GM23338 (cell line): ENCODE results near the gene PIK3R4. TPM values are rescaled to one million over a fixed set of nuclear protein-coding genes. Genes with fewer than 3 reads are reported as not detected.

Experiments used
- ATAC-seq: fragments of 200-7000 bp; cut with Tn5 transposase; 3 replicates; pipeline ENCODE4 v1.9.1; 2020
- DNase-seq: peaks from one replicate; pipeline ENCODE4 v3.0.0-alpha.2; 2015; ENCODE audit warnings: low spot score
- H2AFZ ChIP-seq: fragments of 200-600 bp; sonication (generic); 2 replicates; pipeline ENCODE4 v1.8.0; 2016; ENCODE audit warnings: antibody characterized with exemption, mild to moderate bottlenecking, moderate library complexity
- H3F3A ChIP-seq: fragments of 200-600 bp; sonication (generic); replicated peaks from 2 replicates; pipeline ENCODE4 v1.8.0; 2017; ENCODE audit warnings: antibody characterized with exemption, mixed run types, low read depth
- H3K27ac ChIP-seq: fragments of 200-600 bp; sonication (generic); 2 replicates; pipeline ENCODE4 v1.6.1; 2016; ENCODE audit warnings: low read depth
- H3K27me3 ChIP-seq: fragments of 200-600 bp; sonication (generic); 2 replicates; pipeline ENCODE4 v1.8.0; 2016; ENCODE audit warnings: mild to moderate bottlenecking, mixed run types, moderate library complexity; ENCODE audit not compliant: insufficient read depth
- H3K36me3 ChIP-seq: fragments of 200-600 bp; sonication (generic); 2 replicates; pipeline ENCODE4 v1.8.0; 2016; ENCODE audit warnings: mild to moderate bottlenecking; ENCODE audit not compliant: insufficient read depth
- H3K4me1 ChIP-seq: fragments of 200-600 bp; sonication (generic); 2 replicates; pipeline ENCODE4 v1.8.0; 2016; ENCODE audit warnings: mild to moderate bottlenecking, moderate library complexity; ENCODE audit not compliant: insufficient read depth
- H3K4me2 ChIP-seq: fragments of 200-600 bp; sonication (generic); 2 replicates; pipeline ENCODE4 v1.7.1; 2017; ENCODE audit warnings: mixed run types
- H3K4me3 ChIP-seq: fragments of 200-600 bp; sonication (generic); 2 replicates; pipeline ENCODE4 v1.6.1; 2016; ENCODE audit warnings: mixed run types
- H3K79me2 ChIP-seq: fragments of 200-600 bp; sonication (generic); replicated peaks from 2 replicates; pipeline ENCODE4 v1.8.0; 2017; ENCODE audit warnings: mild to moderate bottlenecking; ENCODE audit not compliant: insufficient read depth
- H3K9me2 ChIP-seq: fragments of 200-600 bp; sonication (generic); 2 replicates; pipeline ENCODE4 v1.8.0; 2017; ENCODE audit not compliant: insufficient read depth
- H4K20me1 ChIP-seq: fragments of 200-600 bp; sonication (generic); replicated peaks from 2 replicates; pipeline ENCODE4 v1.8.0; 2017; ENCODE audit warnings: mild to moderate bottlenecking; ENCODE audit not compliant: insufficient read depth
- H3K27ac Mint-ChIP-seq: 2 replicates; pipeline ENCODE4 v1.8.0; 2020; ENCODE audit warnings: inconsistent platforms, mild to moderate bottlenecking, moderate library complexity, mixed read lengths
- H3K27me3 Mint-ChIP-seq: 3 replicates; pipeline ENCODE4 v1.8.0; 2022; ENCODE audit warnings: low read depth, mild to moderate bottlenecking, moderate library complexity, mixed read lengths, inconsistent platforms; ENCODE audit not compliant: insufficient read depth, poor library complexity
- H3K36me3 Mint-ChIP-seq: 3 replicates; pipeline ENCODE4 v1.8.0; 2021; ENCODE audit warnings: low read depth, mild to moderate bottlenecking, inconsistent platforms, moderate library complexity, mixed read lengths
- H3K4me1 Mint-ChIP-seq: 3 replicates; pipeline ENCODE4 v1.8.0; 2020; ENCODE audit warnings: mild to moderate bottlenecking, inconsistent platforms, mixed read lengths
- H3K4me3 Mint-ChIP-seq: 3 replicates; pipeline ENCODE4 v1.8.0; 2021; ENCODE audit warnings: moderate library complexity, mild to moderate bottlenecking, inconsistent platforms, mixed read lengths
- H3K9me3 Mint-ChIP-seq: 3 replicates; pipeline ENCODE4 v1.8.0; 2020; ENCODE audit warnings: moderate library complexity, mild to moderate bottlenecking, inconsistent platforms, mixed read lengths
- CREB1 ChIP-seq: fragments of 250-450 bp; sonication (Bioruptor Pico); IDR thresholded peaks from 2 replicates; pipeline ENCODE4 v1.5.0; 2020; ENCODE audit warnings: low read depth, mild to moderate bottlenecking, moderate library complexity
- EZH2 ChIP-seq: fragments of 200-600 bp; sonication (generic); IDR thresholded peaks from one replicate; pipeline ENCODE4 v1.8.0; 2017; ENCODE audit warnings: antibody characterized with exemption, mild to moderate bottlenecking, low read depth; ENCODE audit not compliant: unreplicated experiment
- EZH2phosphoT487 ChIP-seq: fragments of 200-600 bp; sonication (generic); IDR thresholded peaks from one replicate; pipeline ENCODE4 v1.8.1; 2018; ENCODE audit warnings: antibody characterized with exemption; ENCODE audit not compliant: unreplicated experiment
- NANOG ChIP-seq: IDR thresholded peaks from 2 replicates; pipeline ENCODE4 v1.6.1; 2016; ENCODE audit warnings: antibody characterized with exemption, borderline replicate concordance
- POLR2AphosphoS5 ChIP-seq: IDR thresholded peaks from 2 replicates; pipeline ENCODE4 v1.6.1; 2016; ENCODE audit warnings: antibody characterized with exemption, low read depth
- STAT1 ChIP-seq: IDR thresholded peaks from one replicate; pipeline ENCODE4 v1.6.1; 2016; ENCODE audit warnings: antibody characterized with exemption; ENCODE audit not compliant: unreplicated experiment
- ZNF114 ChIP-seq: fragments of 250-450 bp; sonication (Bioruptor Pico); IDR thresholded peaks from 2 replicates; pipeline ENCODE4 v1.5.0; 2020; ENCODE audit warnings: mild to moderate bottlenecking, moderate library complexity
- polyA plus RNA-seq: library from polyadenylated mRNA; unstranded; fragments of >200 nt; fragmentation: Nextera tagmentation; extraction: Ambion mirVana; gene quantifications from 2 replicates; pipeline ENCODE4 v1.2.1, GENCODE V29; 2016
- total RNA-seq: library from RNA; depleted of rRNA; stranded (reverse); fragments of >200 nt; shearing (Covaris generic); gene quantifications from 2 replicates; pipeline ENCODE4 v1.2.3, GENCODE V29; 2014
- TF ChIP-seq, protein P1 (sequence below): fragments of 250-450 bp; sonication (Bioruptor Pico); IDR thresholded peaks from 2 replicates; pipeline ENCODE4 v1.5.0; 2020; ENCODE audit warnings: mild to moderate bottlenecking, moderate library complexity

Gene PIK3R4
- total and polyA plus RNA-seq, 2 experiments from 2014 or later, result 48.8 to 65.1 TPM

DNA sequence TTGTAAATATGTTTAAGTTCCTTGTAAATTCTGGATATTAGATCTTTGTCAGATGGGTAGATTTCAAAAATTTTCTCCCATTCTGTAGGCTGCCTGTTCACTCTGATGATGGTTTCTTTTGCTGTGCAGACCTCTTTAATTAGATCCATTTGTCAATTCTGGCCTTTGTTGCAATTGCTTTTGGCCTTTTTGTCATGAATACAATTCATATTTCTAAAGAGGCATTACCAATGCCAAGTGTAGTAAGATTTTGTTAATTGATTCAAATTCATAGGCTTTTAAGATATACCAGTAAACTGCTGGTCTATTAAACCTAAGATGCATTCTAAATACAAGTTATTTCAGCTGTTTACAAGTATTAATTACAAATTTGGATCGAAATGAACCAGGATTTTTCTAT lies 31.0 kb downstream of the PIK3R4 start:
- Histone ChIP-seq H4K20me1 (no peaks in the 10 kb centered on the region), H2AFZ (no peak overlapping the region), H3K9me2 (no peaks in the 10 kb centered on the region), H3K79me2 (no peaks in the 10 kb centered on the region), H3K4me1 (no peaks in the 10 kb centered on the region), H3K27ac (no peak overlapping the region), H3K36me3 (peaks cover 11% of the 10 kb centered on the region; the same call in 1 of the 2 replicates), H3K27me3 (no peaks in the 10 kb centered on the region), H3F3A (no peaks in the 10 kb centered on the region), H3K4me2 (no peak overlapping the region), H3K4me3 (no peak overlapping the region)
- H3K9me3 Mint-ChIP-seq, result no peaks in the 10 kb centered on the region
- H3K27me3 Mint-ChIP-seq, result no peaks in the 10 kb centered on the region
- H3K36me3 Mint-ChIP-seq, result peaks cover 37% of the 10 kb centered on the region
- H3K4me3 Mint-ChIP-seq, result no peak overlapping the region
- DNase-seq (no peak), ATAC-seq (no peak)
- TF ChIP-seq NANOG, result no peak
- TF ChIP-seq ZNF114, result no peak
- no peak for TF ChIP-seq EZH2phosphoT487
- TF ChIP-seq, protein P1, sequence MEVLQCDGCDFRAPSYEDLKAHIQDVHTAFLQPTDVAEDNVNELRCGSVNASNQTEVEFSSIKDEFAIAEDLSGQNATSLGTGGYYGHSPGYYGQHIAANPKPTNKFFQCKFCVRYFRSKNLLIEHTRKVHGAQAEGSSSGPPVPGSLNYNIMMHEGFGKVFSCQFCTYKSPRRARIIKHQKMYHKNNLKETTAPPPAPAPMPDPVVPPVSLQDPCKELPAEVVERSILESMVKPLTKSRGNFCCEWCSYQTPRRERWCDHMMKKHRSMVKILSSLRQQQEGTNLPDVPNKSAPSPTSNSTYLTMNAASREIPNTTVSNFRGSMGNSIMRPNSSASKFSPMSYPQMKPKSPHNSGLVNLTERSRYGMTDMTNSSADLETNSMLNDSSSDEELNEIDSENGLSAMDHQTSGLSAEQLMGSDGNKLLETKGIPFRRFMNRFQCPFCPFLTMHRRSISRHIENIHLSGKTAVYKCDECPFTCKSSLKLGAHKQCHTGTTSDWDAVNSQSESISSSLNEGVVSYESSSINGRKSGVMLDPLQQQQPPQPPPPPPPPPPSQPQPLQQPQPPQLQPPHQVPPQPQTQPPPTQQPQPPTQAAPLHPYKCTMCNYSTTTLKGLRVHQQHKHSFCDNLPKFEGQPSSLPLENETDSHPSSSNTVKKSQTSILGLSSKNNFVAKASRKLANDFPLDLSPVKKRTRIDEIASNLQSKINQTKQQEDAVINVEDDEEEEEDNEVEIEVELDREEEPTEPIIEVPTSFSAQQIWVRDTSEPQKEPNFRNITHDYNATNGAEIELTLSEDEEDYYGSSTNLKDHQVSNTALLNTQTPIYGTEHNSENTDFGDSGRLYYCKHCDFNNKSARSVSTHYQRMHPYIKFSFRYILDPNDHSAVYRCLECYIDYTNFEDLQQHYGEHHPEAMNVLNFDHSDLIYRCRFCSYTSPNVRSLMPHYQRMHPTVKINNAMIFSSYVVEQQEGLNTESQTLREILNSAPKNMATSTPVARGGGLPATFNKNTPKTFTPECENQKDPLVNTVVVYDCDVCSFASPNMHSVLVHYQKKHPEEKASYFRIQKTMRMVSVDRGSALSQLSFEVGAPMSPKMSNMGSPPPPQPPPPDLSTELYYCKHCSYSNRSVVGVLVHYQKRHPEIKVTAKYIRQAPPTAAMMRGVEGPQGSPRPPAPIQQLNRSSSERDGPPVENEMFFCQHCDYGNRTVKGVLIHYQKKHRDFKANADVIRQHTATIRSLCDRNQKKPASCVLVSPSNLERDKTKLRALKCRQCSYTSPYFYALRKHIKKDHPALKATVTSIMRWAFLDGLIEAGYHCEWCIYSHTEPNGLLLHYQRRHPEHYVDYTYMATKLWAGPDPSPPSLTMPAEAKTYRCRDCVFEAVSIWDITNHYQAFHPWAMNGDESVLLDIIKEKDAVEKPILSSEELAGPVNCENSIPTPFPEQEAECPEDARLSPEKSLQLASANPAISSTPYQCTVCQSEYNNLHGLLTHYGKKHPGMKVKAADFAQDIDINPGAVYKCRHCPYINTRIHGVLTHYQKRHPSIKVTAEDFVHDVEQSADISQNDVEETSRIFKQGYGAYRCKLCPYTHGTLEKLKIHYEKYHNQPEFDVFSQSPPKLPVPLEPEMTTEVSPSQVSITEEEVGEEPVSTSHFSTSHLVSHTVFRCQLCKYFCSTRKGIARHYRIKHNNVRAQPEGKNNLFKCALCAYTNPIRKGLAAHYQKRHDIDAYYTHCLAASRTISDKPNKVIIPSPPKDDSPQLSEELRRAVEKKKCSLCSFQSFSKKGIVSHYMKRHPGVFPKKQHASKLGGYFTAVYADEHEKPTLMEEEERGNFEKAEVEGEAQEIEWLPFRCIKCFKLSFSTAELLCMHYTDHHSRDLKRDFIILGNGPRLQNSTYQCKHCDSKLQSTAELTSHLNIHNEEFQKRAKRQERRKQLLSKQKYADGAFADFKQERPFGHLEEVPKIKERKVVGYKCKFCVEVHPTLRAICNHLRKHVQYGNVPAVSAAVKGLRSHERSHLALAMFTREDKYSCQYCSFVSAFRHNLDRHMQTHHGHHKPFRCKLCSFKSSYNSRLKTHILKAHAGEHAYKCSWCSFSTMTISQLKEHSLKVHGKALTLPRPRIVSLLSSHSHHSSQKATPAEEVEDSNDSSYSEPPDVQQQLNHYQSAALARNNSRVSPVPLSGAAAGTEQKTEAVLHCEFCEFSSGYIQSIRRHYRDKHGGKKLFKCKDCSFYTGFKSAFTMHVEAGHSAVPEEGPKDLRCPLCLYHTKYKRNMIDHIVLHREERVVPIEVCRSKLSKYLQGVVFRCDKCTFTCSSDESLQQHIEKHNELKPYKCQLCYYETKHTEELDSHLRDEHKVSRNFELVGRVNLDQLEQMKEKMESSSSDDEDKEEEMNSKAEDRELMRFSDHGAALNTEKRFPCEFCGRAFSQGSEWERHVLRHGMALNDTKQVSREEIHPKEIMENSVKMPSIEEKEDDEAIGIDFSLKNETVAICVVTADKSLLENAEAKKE (CRISPR knock-in tag), result no peak
- TF ChIP-seq POLR2AphosphoS5, result no peak
- no peak overlapping the region for H3K27ac Mint-ChIP-seq
- no peaks in the 10 kb centered on the region for H3K4me1 Mint-ChIP-seq

DNA sequence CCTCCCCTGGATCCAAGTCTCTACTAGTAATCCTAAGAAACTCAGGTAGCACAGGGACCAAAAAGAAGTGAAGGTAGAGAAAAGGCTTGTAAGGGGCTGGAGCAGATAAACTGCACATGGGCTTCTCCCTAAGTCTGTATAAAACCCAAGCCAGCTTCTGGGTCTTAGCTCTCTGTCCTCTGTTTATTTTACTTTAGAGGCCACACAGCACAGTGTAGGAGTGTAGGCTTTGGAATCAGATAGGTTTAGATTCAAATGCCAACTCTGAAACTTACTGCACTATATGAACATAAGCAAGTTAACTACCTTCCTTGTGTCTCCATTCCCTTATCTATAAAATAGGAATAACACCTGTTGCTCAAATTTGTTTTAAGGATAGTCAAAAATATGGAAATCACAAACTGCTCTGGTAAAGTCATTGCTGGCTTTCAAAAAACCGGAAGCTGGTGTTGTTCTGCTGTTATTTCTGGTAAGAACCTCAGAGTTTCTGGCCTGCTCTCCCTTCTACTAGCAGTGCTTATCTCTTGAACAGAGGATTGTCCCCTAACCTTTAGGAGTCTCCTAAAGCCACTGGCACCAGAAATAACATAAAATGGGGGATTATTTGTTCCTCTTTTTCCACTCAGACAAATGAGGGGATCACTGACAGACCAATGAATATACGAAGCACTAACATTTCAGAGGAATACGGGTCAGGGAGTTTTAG lies 33.8 kb downstream of the PIK3R4 start:
- Mint-ChIP-seq H3K36me3 (peaks cover 37% of the 10 kb centered on the region), H3K4me3 (no peak overlapping the region), H3K4me1 (no peaks in the 10 kb centered on the region), H3K9me3 (no peaks in the 10 kb centered on the region), H3K27me3 (no peaks in the 10 kb centered on the region), H3K27ac (no peak overlapping the region)
- H3K79me2 ChIP-seq, result no peaks in the 10 kb centered on the region
- H3K9me2 ChIP-seq, result no peaks in the 10 kb centered on the region
- no peak overlapping the region for H3K4me3 ChIP-seq
- no peaks in the 10 kb centered on the region for H3F3A ChIP-seq
- no peak overlapping the region for H2AFZ ChIP-seq
- H3K4me1 ChIP-seq, result no peaks in the 10 kb centered on the region
- H4K20me1 ChIP-seq, result no peaks in the 10 kb centered on the region
- H3K4me2 ChIP-seq, result no peak overlapping the region
- peak overlapping the region; percentile 40; the same call in 1 of the 2 replicates for H3K27ac ChIP-seq
- no peaks in the 10 kb centered on the region for H3K27me3 ChIP-seq
- DNase-seq, result no peak
- H3K36me3 ChIP-seq, result peaks cover 11% of the 10 kb centered on the region; the same call in 1 of the 2 replicates
- TF ChIP-seq CREB1 (no peak), STAT1 (no peak), NANOG (no peak), EZH2 (no peak)
- ATAC-seq, result no peak
